Activated T-helper 1 cell treated with anti-CD3 and anti-CD28 coated beads, Interleukin-12 subunit alpha, Interleukin-12 subunit beta, Interleukin-2, Interleukin-4 antibody, amounts not matched to agents 30 ng/mL and 10 ng/mL and 1 ng/mL, durations not matched to agents 14 hours and 24 hours and 36 hours (primary cell): ENCODE results near the gene TMEM170A. TPM values are rescaled to one million over a fixed set of nuclear protein-coding genes. Genes with fewer than 3 reads are reported as not detected.
"Not testable (repeated sequence)": the region's sequence is repeated elsewhere in the genome, so short reads cannot be mapped to it uniquely, and the experiment has no call there.

Experiments used
- DNase-seq: peaks from one replicate; pipeline ENCODE4 v3.0.0; 2021; ENCODE audit warnings: low spot score
- H3K27ac Mint-ChIP-seq: one replicate; pipeline ENCODE4 v1.8.0; 2021; ENCODE audit warnings: mild to moderate bottlenecking, mixed read lengths
- H3K27me3 Mint-ChIP-seq: one replicate; pipeline ENCODE4 v1.8.0; 2022; ENCODE audit warnings: mild to moderate bottlenecking, moderate library complexity, mixed read lengths; ENCODE audit not compliant: insufficient read depth
- H3K36me3 Mint-ChIP-seq: one replicate; pipeline ENCODE4 v1.8.0; 2021; ENCODE audit warnings: low read depth, mixed read lengths
- H3K4me1 Mint-ChIP-seq: one replicate; pipeline ENCODE4 v1.8.0; 2021; ENCODE audit warnings: low read depth, mixed read lengths
- H3K4me3 Mint-ChIP-seq: one replicate; pipeline ENCODE4 v1.8.0; 2021; ENCODE audit warnings: mild to moderate bottlenecking, moderate library complexity, mixed read lengths
- H3K9me3 Mint-ChIP-seq: one replicate; pipeline ENCODE4 v1.8.0; 2021; ENCODE audit warnings: mixed read lengths
- intact Hi-C: fragments of 100-400 bp; cut with micrococcal nuclease; formaldehyde crosslinking; loops from one replicate; pipeline ENCODE4 v1.15.1; 2024
- total RNA-seq: library from RNA; stranded (reverse); gene quantifications from 2 replicates; pipeline ENCODE4 v1.2.3, GENCODE V29; 2022

TMEM170A gene
- total RNA-seq, 1 donor from 2014 or later, result 42.1 TPM

DNA sequence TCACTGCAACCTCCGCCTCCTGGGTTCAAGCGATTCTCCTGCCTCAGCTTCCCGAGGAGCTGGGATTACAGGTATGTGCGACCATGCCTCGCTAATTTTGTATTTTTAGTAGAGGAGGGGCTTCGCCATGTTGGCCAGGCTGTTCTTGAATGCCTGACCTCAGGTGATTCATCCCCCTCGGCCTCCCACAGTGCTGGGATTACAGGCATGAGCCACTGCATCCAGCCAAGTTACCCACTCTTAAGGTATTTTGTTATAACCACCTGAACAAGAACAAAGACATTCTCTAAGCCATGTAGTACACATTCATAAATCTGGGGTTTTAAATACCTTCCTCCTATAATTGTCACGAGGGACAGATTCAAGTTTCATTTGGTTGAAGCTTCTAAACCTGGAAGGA lies 12.3 kb upstream of the TMEM170A start:
- Mint-ChIP-seq H3K4me3 (no peak overlapping the region), H3K9me3 (no peaks in the 10 kb centered on the region), H3K36me3 (no peaks in the 10 kb centered on the region), H3K27me3 (peaks cover 2% of the 10 kb centered on the region), H3K27ac (no peak overlapping the region), H3K4me1 (no peaks in the 10 kb centered on the region)
- no peak for DNase-seq
- intact Hi-C loops, result no loop called here

DNA sequence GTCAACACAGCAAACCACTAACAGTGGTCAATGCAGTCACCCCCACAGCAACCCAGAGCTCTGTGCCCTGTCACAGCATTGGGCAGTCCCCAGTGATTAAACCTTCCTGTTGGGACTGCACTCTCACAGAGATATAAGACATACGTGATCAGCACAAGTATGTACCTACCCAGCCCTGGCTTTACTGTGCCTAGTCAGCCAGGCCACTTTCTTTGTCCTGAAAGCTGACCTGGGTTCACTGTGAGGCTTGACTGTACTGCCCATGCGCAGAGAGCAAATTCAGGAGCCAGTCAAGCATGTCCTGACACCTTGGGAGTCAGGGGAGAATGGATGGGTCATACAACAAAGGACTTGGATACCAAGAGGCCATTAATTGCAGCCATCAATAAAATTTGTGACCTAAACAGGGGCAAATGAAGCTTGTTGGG lies 10.9 kb upstream of the TMEM170A start:
- no peaks in the 10 kb centered on the region for H3K36me3 Mint-ChIP-seq
- H3K9me3 Mint-ChIP-seq, result no peaks in the 10 kb centered on the region
- peaks cover 2% of the 10 kb centered on the region for H3K27me3 Mint-ChIP-seq
- intact Hi-C loops, result no loop called here
- no peak overlapping the region for H3K4me3 Mint-ChIP-seq
- H3K4me1 Mint-ChIP-seq, result no peaks in the 10 kb centered on the region
- DNase-seq, result no peak
- no peak overlapping the region for H3K27ac Mint-ChIP-seq

DNA sequence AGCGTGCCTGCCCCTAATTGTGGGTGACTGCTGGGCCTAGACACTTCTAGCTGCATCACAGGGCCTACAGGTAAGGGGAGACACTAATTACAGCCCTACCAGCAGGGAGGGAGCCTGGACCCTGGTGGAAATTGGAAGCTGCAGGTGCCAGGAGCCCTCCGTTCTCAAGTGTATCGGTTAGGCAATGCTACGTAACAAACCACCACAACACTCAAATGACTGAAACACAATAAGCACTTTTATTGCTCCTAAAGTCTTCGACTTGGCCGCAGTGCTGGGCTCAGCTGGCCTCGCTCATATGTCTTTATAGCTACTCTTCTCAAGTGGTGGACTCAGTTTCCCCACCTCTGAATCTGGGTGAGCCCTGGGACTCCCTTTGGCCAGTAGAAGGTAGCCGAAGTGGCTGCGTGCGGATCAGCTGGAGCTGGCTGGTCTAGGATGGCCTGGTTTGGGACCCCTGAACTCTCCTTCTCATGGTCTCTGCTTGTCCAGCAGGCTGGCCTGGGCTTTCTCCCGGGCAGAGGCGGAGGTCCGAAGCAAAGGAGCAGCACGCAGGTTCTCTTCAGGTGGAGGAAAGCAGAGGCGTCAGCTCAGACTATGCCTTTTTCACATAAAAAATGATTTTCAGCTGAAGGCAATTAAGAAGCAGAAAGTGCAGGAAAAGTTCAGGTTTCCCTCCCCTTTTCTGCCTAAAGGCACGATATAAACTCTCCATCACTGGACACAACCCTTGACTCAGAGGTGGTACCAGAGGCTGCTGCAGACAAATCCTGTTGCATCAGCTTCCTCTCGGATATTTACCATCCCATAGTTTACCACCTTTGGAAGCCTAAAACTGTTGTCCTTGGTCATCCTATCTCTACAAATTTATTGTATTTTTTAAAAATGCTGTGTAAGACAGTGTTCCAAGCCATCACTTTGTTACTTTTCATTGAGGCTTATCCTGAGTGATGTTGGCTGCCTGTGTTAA lies 8.7 kb upstream of the TMEM170A start:
- no peaks in the 10 kb centered on the region for H3K4me1 Mint-ChIP-seq
- no peaks in the 10 kb centered on the region for H3K9me3 Mint-ChIP-seq
- no peaks in the 10 kb centered on the region for H3K36me3 Mint-ChIP-seq
- peaks cover 2% of the 10 kb centered on the region for H3K27me3 Mint-ChIP-seq
- intact Hi-C loops, result no loop called here
- DNase-seq, result no peak
- no peak overlapping the region for H3K27ac Mint-ChIP-seq
- no peak overlapping the region for H3K4me3 Mint-ChIP-seq

DNA sequence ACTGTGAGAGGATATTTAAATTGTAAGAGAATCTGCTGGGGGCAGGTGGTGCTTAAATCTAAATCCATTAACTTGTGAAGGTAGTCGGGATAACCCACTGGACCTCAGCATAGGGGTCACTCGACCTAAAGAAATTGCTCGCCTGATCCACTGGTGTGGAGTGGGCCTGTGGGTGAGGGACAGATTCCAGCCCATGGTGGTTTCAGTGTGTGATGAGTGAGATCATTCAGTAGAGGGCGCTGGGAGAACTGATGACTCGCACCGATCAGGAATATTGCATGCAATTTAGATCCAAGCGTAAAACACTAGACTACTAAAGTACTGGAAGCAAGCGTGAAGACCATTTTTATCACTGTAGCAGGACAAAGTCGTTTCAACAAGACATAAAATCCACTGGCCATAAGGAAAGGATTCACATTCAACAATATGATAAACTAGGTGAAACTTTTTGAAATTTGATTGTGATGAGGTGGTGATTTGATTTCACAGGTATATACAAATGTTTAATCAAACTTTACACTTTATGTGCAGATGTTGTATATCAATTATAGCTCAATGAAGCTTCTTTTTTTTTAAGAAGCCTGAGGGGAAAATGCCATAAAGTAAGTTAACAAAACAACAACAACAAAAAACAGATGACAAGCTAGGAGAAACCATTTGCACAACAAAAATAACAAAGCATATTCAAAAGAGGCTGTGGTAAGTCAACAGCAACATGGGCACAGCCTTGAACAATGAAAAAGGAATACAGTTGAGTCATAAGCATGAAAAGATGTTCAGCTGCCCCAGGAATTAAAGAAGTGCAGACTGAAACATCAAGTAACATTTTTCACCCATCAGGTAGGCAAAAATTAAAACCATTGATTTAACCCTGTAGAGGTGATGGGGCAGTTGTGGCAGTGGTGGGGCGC lies 7.5 kb upstream of the TMEM170A start:
- Mint-ChIP-seq H3K9me3 (no peaks in the 10 kb centered on the region), H3K36me3 (no peaks in the 10 kb centered on the region), H3K27me3 (peaks cover 5% of the 10 kb centered on the region), H3K27ac (no peak overlapping the region), H3K4me3 (no peak overlapping the region), H3K4me1 (no peaks in the 10 kb centered on the region)
- intact Hi-C loops, result loop anchor here (1.0 kb wide), 1 partner anchor 292 kb away; no protein-coding TSS in a partner anchor
- no peak for DNase-seq

DNA sequence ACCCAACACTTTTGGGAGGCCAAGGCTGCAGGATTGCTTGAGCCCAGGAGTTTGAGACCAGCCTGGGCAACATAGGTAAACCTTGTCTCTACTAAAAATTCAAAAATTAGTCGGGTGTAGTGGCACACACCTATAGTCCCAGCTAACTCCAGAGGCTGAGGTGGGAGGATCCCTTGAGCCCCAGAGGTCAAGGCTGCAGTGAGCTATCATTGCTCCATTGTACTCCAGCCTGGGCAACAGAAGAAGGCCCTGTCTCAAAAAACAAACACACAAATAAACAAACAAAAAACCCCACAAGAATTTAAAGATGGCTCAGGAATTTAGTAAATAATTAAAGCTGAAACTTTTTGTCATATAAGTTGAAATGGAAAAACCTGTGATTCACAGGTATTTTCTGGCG lies 2.3 kb upstream of the TMEM170A start:
- intact Hi-C loops, result loop anchor here (10.0 kb wide), 2 partner anchors 1172 to 1838 kb away; partner anchors contain the start of gene PSMD7
- peaks cover 7% of the 10 kb centered on the region for H3K27me3 Mint-ChIP-seq
- H3K27ac Mint-ChIP-seq, result no peak overlapping the region
- peaks cover 27% of the 10 kb centered on the region for H3K4me1 Mint-ChIP-seq
- peaks cover 2% of the 10 kb centered on the region for H3K36me3 Mint-ChIP-seq
- H3K9me3 Mint-ChIP-seq, result no peaks in the 10 kb centered on the region
- no peak overlapping the region for H3K4me3 Mint-ChIP-seq
- no peak for DNase-seq

DNA sequence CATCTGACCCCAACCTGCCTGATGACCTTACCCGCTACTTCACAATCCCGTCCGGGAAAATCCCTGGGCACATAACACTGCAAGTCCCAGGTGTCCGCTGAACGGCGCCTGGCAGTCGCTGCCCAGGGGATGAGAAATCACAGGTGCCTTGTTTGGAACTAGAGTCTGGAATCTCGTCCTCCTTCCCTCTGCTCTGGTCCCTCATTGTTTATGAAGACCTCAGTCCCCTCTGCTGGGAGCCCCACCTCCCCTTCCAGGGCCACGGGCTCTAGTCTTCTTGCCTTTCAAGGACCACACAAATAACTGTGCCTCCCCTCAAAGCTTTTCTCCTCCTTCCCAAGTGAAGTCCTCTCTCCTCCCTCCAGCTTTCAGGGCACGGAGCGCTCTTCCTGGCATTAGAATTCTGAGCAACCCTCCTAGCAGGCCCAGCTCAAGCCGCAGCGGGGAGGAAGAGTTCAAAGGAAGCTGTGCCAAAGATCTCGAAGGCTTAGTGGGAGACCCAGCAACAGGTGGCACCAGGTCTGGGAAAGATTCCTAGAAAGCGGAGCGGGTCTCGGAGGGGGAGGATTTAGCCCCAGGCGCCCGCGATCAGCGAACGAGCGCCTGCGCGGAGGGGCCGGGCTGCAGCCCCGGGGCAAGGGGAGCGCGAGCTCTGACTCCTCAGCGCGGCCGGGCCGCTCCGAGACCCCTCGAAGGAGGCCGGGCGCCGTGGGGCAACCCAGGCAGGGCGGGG lies 934 bp downstream of the TMEM170A start:
- not testable (repeated sequence) for H3K9me3 Mint-ChIP-seq, H3K27me3 Mint-ChIP-seq, DNase-seq
- intact Hi-C loops, result loop anchor here (1.0 to 10.0 kb wide), 15 partner anchors 30 to 1841 kb away; partner anchors contain the start of genes ADAT1, CFDP1, GABARAPL2 and KARS1
- peak overlapping the region; percentile 94 for H3K4me3 Mint-ChIP-seq
- H3K36me3 Mint-ChIP-seq, result peaks cover 14% of the 10 kb centered on the region
- peak overlapping the region; percentile 95 for H3K27ac Mint-ChIP-seq
- H3K4me1 Mint-ChIP-seq, result peaks cover 45% of the 10 kb centered on the region

DNA sequence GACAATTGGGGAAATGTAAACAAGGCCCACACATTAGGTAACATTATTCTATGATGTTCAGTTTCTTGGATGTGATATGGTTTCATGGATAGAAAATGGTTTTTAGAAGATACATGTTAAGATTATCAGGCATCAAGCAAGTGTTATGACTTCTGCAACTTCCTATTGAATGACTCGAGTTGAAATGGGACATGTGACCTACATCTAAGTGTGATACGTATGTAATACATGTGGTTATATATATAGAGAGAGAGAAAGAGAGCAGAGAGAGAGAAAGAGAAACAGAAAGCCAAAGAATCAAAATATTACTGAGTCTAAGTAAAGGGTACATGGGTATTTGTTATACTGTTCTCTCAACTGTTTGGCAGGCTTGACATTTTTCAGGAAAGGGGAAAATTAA lies 1.7 kb downstream of the TMEM170A start:
- intact Hi-C loops, result loop anchor here (1.0 to 10.0 kb wide), 4 partner anchors 13 to 1842 kb away; partner anchors contain the start of genes PSMD7 and RFWD3

DNA sequence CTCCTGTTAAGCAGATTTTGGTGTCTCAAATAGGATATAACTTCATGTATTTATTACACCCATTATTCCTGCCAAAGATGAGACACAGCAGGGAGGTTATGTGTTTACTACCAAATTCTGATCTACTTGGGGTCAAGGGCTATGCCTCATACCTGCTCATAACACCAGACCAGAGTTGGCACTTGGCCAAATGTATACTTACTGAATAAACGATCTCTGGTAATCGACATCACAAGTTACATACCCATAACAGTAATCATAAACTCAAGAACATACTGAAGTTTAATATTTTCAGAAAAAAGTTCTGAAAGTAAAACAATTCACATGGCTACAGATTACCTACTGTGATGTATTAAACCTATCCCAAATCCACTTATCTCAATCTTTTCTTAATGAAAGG lies 2.9 kb downstream of the TMEM170A start:
- H3K27ac Mint-ChIP-seq, result peak overlapping the region; percentile 61
- peaks cover 2% of the 10 kb centered on the region for H3K27me3 Mint-ChIP-seq
- peaks cover 45% of the 10 kb centered on the region for H3K4me1 Mint-ChIP-seq
- no peaks in the 10 kb centered on the region for H3K9me3 Mint-ChIP-seq
- intact Hi-C loops, result loop anchor here (5.0 to 10.0 kb wide), 3 partner anchors 794 to 1843 kb away; partner anchors contain the start of genes PSMD7 and RFWD3
- H3K4me3 Mint-ChIP-seq, result no peak overlapping the region
- peaks cover 14% of the 10 kb centered on the region for H3K36me3 Mint-ChIP-seq
- no peak for DNase-seq

More for the DNA sequence above, 1.7 kb downstream of the TMEM170A start:
- Mint-ChIP-seq H3K27me3 (peaks cover 7% of the 10 kb centered on the region), H3K4me1 (peaks cover 45% of the 10 kb centered on the region), H3K36me3 (peaks cover 14% of the 10 kb centered on the region), H3K4me3 (peak overlapping the region; percentile 94), H3K9me3 (no peaks in the 10 kb centered on the region), H3K27ac (peak overlapping the region; percentile 95)
- DNase-seq, result no peak

DNA sequence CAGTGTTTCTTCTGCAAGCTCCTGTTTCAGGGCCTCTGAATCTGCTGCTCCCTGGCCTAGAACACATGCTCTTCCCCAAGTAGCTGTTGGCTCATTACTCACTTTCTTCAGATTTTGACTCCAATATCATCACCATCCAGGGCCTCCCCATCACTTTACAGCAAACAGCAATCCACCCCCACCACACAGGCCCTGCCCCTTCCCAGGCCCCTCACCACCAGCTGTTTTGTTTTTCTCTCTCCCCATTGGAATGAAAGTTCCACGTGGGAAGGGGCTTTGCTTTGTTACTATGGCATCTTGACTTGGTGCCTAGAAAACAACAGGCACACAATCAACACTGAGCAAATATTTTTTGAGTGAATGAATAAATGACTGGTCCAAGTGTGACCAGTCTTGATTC lies 4.0 kb downstream of the TMEM170A start:
- no peak for DNase-seq
- Mint-ChIP-seq H3K36me3 (peaks cover 14% of the 10 kb centered on the region), H3K27me3 (no peaks in the 10 kb centered on the region), H3K4me3 (no peak overlapping the region), H3K4me1 (peaks cover 45% of the 10 kb centered on the region), H3K27ac (peak overlapping the region; percentile 55), H3K9me3 (no peaks in the 10 kb centered on the region)
- intact Hi-C loops, result loop anchor here (5.0 to 10.0 kb wide), 3 partner anchors 793 to 1844 kb away; partner anchors contain the start of genes PSMD7 and RFWD3

DNA sequence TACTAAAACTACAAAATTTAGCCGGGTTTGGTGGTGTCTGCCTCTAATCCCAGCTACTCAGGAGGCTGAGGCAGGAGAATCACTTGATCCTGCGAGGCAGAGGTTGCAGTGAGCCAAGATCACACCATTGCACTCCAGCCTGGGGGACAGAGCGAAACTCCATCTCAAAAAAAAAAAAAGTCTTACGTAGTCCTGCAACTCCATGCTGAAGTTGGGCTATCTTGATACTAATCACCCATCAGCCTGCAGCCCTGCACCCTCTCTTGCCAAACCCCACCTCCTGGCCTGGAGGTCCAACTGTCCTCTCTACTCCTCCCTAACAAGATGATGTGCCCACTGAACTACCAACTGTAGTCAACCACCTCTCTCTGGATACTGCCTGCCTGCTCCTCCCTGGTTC lies 4.8 kb downstream of the TMEM170A start:
- Mint-ChIP-seq H3K4me1 (peaks cover 40% of the 10 kb centered on the region), H3K9me3 (no peaks in the 10 kb centered on the region), H3K36me3 (peaks cover 14% of the 10 kb centered on the region), H3K4me3 (no peak overlapping the region), H3K27me3 (no peaks in the 10 kb centered on the region), H3K27ac (no peak overlapping the region)
- intact Hi-C loops, result loop anchor here (5.0 to 10.0 kb wide), 3 partner anchors 792 to 1845 kb away; partner anchors contain the start of genes PSMD7 and RFWD3
- no peak for DNase-seq

DNA sequence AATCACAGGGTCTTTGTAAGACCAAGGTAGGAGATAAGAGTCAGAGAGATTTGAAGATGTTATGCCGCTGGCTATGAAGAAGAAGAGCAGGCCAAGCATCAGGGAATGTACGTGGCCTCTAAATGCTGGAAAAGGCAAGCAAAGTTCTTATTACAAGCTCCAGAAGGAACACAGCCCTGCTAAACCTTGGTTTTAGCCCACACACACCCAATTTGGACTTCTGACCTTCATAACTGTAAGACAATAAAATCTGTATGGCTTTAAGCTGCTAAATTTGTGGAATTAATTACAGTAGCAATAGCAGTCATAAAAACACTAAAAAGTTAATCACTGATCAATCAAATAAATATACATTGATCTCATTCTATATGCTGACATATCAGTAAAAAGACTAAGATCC lies 6.0 kb downstream of the TMEM170A start:
- DNase-seq, result no peak
- no peak overlapping the region for H3K4me3 Mint-ChIP-seq
- peaks cover 35% of the 10 kb centered on the region for H3K4me1 Mint-ChIP-seq
- H3K36me3 Mint-ChIP-seq, result peaks cover 14% of the 10 kb centered on the region
- H3K27ac Mint-ChIP-seq, result no peak overlapping the region
- no peaks in the 10 kb centered on the region for H3K27me3 Mint-ChIP-seq
- intact Hi-C loops, result no loop called here
- no peaks in the 10 kb centered on the region for H3K9me3 Mint-ChIP-seq

DNA sequence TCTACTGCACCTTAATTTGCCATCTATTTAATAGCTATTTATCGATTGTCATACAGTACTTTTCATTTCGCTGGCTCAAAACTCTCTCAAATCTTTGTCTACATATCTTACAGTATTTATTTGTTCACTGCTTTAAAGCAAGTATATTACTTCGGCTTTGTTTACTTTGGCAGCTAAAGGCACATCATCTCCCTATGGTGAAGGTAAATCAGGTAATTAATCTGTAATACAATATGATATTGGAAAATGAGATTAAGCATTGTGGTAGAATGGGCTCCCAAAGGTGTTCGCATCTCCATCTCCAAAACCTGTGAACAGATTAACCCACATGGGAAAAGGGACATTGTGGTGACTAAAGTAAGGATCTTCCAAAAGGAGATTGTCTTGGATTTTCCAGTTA lies 6.5 kb downstream of the TMEM170A start:
- Mint-ChIP-seq H3K4me1 (peaks cover 31% of the 10 kb centered on the region), H3K4me3 (no peak overlapping the region), H3K36me3 (peaks cover 14% of the 10 kb centered on the region), H3K27ac (no peak overlapping the region), H3K27me3 (no peaks in the 10 kb centered on the region), H3K9me3 (no peaks in the 10 kb centered on the region)
- DNase-seq, result no peak
- intact Hi-C loops, result no loop called here
